Adrenal gland (tissue), 12 donors: ENCODE results near the gene CNTN5. TPM values are rescaled to one million over a fixed set of nuclear protein-coding genes. Genes with fewer than 3 reads are reported as not detected.
A peak's percentile ranks its signal among the peaks of the same experiment; 100 is the strongest.

Experiments
- DNase-seq, 7 donors: peaks; one replicate each; pipeline ENCODE4 v3.0.0-alpha.2; 2019 to 2020
- H3K27ac ChIP-seq, 5 donors: fragments of 200-600 bp; sonication (generic) in 4 of 5; 1 replicate in 3 of 5; 2 replicates in 2 of 5; pipeline versions ENCODE4 v1.5.1 to v1.8.0; 2016 to 2020; ENCODE audit warnings: mild to moderate bottlenecking in 1 of 5
- H3K27me3 ChIP-seq: fragments of 200-600 bp; 2 replicates; pipeline ENCODE4 v1.8.0; 2021
- H3K36me3 ChIP-seq, 2 donors: fragments of 200-600 bp; replicated peaks in 1 of 2; 1 replicate in 1 of 2; 2 replicates in 1 of 2; pipeline versions ENCODE4 v1.5.1 to v1.8.0; 2018 to 2022
- H3K4me1 ChIP-seq, 2 donors: fragments of 200-600 bp; replicated peaks in 1 of 2; 1 replicate in 1 of 2; 2 replicates in 1 of 2; pipeline versions ENCODE4 v1.5.1 to v1.8.0; 2018 to 2021
- H3K4me3 ChIP-seq, 4 donors: fragments of 200-600 bp; sonication (generic) in 3 of 4; one replicate each; pipeline ENCODE4 v1.5.1; 2016 to 2018
- H3K9me3 ChIP-seq, 3 donors: fragments of 200-600 bp; sonication (generic) in 1 of 3; replicated peaks in 1 of 3; 1 replicate in 2 of 3; 2 replicates in 1 of 3; pipeline versions ENCODE4 v1.5.1 to v1.8.0; 2016 to 2021
- CTCF ChIP-seq, 6 experiments: fragments of 450-650 bp in 4 of 6; fragments of 200-600 bp in 2 of 6; sonication (generic) in 1 of 6; IDR thresholded peaks; 1 replicate in 5 of 6; 2 replicates in 1 of 6; pipeline versions ENCODE4 v1.5.1 to v1.8.0; 2016 to 2021; ENCODE audit warnings: antibody characterized with exemption in 6 of 6, mild to moderate bottlenecking in 2 of 6, moderate library complexity in 1 of 6
- POLR2A ChIP-seq, 2 donors: fragments of 450-650 bp; IDR thresholded peaks; one replicate each; pipeline ENCODE4 v1.6.1; 2017; ENCODE audit warnings: antibody characterized with exemption in 2 of 2, mild to moderate bottlenecking in 2 of 2, moderate library complexity in 1 of 2
- WGBS, 4 donors: extraction: QIAGEN DNeasy Blood & Tissue Kit in 2 of 4; methylation state at CpG; one replicate each; pipeline versions ENCODE4 v1.1.5 to v1.1.7; 2013 to 2017; 5-methylcytosine and 5-hydroxymethylcytosine counted together
- intact Hi-C, 2 donors: fragments of 100-400 bp; cut with DNase I; formaldehyde crosslinking; loops; one replicate each; pipeline versions ENCODE4 v1.14.1 to v1.15.0; 2022 to 2023
- polyA plus RNA-seq, 3 donors: library from polyadenylated mRNA; stranded (reverse); fragments of 200-250 nt in 2 of 3; fragments of 350-450 nt in 1 of 3; fragmentation: Illumina TruSeq in 1 of 3; extraction: RNeasy Lipid Tissue Mini Kit (QIAGEN cat#74804) in 1 of 3; gene quantifications; one replicate each; pipeline ENCODE4 v1.2.3, GENCODE V29; 2013 to 2014
- total RNA-seq, 9 donors: library from RNA; depleted of rRNA in 4 of 9; stranded (reverse); fragments of >200 nt in 4 of 9; fragments of 120-200 nt in 1 of 9; fragmentation: NEBNext Ultra II Directional in 1 of 9; extraction: Animal tissue kit (Norgen Biotek cat#: 25700) in 1 of 9; gene quantifications; one replicate each; pipeline versions ENCODE4 v1.1.0 to v1.2.4, GENCODE V29; 2013 to 2023
- donor health status: healthy with polysubstance abuse.
- donor health status: Bipolar disorder and iron deficiency.
- donor health status: DM: yes; HTN: yes; CAD: no.
- donor health status: DM: no; HTN: no; CAD: no.
- donor health status: DM: no; HTN: no; CAD: no.
- donor health status: DM: yes; HTN: yes; CAD: no.

The CNTN5 gene
- total and polyA plus RNA-seq, 12 donors, result 0.07 to 107 (median 0.30) TPM; not detected in 8

- DNase-seq, result no peak
- Histone ChIP-seq H3K27me3 (no peaks in the 10 kb centered on the region), H3K36me3 (no peaks in the 10 kb centered on the region), H3K27ac (no peak overlapping the region), H3K4me1 (no peaks in the 10 kb centered on the region), H3K9me3 (no peaks in the 10 kb centered on the region), H3K4me3 (no peak overlapping the region)
- WGBS, 4 donors, result 48 to 51% (median 49%) methylated on average over 2 of the region's 2 CpGs
- TF ChIP-seq POLR2A (IDR thresholded peaks at IDR 0.05), result no peak
- no peak for TF ChIP-seq CTCF (IDR thresholded peaks at IDR 0.05)
- intact Hi-C loops, result no loop called here
These were observed 46.0 kb downstream of the CNTN5 start for GRCh38 chr11:99066618-99067317.

GRCh38 chr11:99068832-99069231 lies 48.1 kb downstream of the CNTN5 start:
- Histone ChIP-seq H3K4me3 (no peak overlapping the region), H3K27me3 (no peaks in the 10 kb centered on the region), H3K36me3 (no peaks in the 10 kb centered on the region), H3K27ac (no peak overlapping the region), H3K4me1 (no peaks in the 10 kb centered on the region), H3K9me3 (no peaks in the 10 kb centered on the region)
- TF ChIP-seq CTCF (IDR thresholded peaks at IDR 0.05) (no peak), POLR2A (IDR thresholded peaks at IDR 0.05) (no peak)
- intact Hi-C loops, result no loop called here
- WGBS, 4 donors, result 39 to 64% (median 41%) methylated on average over 2 of the region's 2 CpGs
- peak in 1 of 7 donors; percentile 11 for DNase-seq

DNA sequence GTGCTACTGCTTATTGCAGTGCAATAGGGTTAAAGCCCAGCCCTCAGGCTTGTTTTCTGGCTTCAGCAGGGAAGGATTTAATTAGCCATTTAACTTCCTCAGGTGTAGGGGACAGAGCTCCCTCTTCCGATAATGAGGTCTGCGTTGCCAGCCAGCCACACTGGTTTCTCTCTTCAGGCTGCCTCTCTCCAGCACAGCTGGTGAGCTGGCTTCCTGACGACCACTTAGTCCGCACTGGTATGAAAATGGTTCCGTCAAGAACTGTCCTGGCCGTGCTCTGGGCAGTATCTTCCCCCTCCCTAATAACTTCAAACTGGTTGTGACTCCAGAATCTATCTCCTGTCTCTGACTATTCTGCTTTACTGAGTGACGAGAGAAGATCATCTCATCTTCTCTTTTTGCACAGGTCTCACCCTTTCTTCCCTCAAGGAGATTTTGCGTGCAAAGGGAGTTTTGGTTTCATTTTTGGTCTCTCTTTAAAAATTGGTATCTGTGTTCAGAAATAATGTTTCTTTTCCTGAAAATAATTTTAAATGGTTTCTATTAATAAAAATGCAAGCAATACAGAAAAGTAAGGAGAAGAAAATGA lies 49.2 kb downstream of the CNTN5 start:
- peak; percentile 14 to 54 (median 20) for DNase-seq

DNA sequence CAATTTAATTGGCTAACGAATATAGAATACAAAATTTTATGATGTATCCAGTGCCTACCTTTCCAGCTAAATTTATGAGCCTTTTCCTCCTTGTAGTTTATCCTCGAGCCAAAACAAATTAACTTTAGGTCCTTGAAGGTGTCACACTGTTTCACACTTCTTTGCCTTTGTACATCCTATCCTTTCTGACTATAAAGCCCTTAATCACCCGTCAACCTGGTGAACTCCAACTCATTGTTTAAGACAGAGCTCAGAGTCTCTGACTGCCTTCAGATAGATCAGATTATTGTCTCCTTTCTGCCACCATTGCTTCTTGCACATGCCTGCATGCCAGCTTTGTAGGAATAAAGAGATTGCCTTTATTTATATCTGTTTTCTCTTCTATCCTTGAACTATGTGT lies 58.8 kb downstream of the CNTN5 start:
- intact Hi-C loops, result no loop called here
- Histone ChIP-seq H3K36me3 (no peaks in the 10 kb centered on the region), H3K4me3 (no peak overlapping the region), H3K9me3 (no peaks in the 10 kb centered on the region), H3K27me3 (no peaks in the 10 kb centered on the region), H3K27ac (no peak overlapping the region), H3K4me1 (no peaks in the 10 kb centered on the region)
- TF ChIP-seq CTCF (IDR thresholded peaks at IDR 0.05), result no peak
- no peak for TF ChIP-seq POLR2A (IDR thresholded peaks at IDR 0.05)
- DNase-seq, result no peak
- WGBS, 4 donors, result 60 to 66% (median 62%) methylated on average over 3 of the region's 3 CpGs

More for the DNA sequence above, 49.2 kb downstream of the CNTN5 start:
- Histone ChIP-seq H3K4me1 (no peaks in the 10 kb centered on the region), H3K36me3 (no peaks in the 10 kb centered on the region), H3K9me3 (no peaks in the 10 kb centered on the region), H3K27ac (no peak overlapping the region), H3K4me3 (peak overlapping the region in 2 of 4 donors; percentile 36 to 64), H3K27me3 (no peaks in the 10 kb centered on the region)
- WGBS, 4 donors, result 1 to 4% (median 3%) methylated on average over 8 of the region's 8 CpGs
- TF ChIP-seq POLR2A (IDR thresholded peaks at IDR 0.05), result no peak
- TF ChIP-seq CTCF (IDR thresholded peaks at IDR 0.05), result no peak
- intact Hi-C loops, result no loop called here
